ENCODE results near the gene LLPH.
"Not testable (repeated sequence)": the region's sequence is repeated elsewhere in the genome, so short reads cannot be mapped to it uniquely, and the experiment has no call there.

LLPH gene

GRCh38 chr12:66130267-66131066 lies at the start of gene LLPH:
LLPH (minus strand) TSS chr12:66130750; CDS start chr12:66129106, 1,644 bp downstream.
- peak; percentile 90 for DNase-seq (ENCODE audit: low spot score)
- TF ChIP-seq, protein P1, sequence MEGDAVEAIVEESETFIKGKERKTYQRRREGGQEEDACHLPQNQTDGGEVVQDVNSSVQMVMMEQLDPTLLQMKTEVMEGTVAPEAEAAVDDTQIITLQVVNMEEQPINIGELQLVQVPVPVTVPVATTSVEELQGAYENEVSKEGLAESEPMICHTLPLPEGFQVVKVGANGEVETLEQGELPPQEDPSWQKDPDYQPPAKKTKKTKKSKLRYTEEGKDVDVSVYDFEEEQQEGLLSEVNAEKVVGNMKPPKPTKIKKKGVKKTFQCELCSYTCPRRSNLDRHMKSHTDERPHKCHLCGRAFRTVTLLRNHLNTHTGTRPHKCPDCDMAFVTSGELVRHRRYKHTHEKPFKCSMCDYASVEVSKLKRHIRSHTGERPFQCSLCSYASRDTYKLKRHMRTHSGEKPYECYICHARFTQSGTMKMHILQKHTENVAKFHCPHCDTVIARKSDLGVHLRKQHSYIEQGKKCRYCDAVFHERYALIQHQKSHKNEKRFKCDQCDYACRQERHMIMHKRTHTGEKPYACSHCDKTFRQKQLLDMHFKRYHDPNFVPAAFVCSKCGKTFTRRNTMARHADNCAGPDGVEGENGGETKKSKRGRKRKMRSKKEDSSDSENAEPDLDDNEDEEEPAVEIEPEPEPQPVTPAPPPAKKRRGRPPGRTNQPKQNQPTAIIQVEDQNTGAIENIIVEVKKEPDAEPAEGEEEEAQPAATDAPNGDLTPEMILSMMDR (IDR thresholded peaks at IDR 0.05; ENCODE audit: extremely low read depth, missing control alignments), result no peak

DNA sequence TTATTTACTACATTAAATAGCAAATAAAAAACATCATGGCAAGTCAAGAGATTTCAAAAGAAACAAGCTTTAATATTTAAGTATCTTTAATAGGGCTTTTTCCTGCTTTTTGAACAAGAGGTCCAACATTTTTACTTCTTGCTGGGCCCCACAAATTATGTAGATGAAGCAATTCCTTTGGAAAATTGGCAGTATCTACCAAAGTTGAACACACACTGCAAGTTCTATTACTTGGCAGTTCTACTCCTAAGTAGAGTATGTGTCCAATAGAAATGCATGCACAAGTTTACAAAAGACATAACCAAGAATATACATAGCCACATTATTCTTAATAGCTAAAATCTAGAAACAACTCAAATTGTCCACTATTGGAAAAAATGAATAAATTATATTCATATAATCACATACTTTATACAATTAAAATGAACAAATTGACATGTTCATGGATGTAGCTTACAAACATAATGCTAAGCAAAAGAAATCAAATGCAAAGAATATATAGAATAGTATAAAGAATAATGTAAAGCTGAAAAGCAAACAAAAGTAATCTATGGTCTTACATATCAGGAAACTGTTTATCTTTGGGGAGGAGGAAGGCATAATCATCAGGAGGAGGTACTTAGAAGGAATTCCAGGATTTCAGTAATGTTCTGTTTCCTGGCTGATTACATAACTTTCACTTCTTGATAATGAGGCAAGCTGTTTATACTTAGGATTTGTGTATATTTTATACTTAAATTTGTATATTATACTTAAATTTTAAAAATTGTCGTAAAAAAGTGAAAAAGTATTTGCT lies 45.8 kb upstream of the LLPH start:
- DNase-seq (ENCODE audit: low spot score), result no peak
- TF ChIP-seq, protein P1 (IDR thresholded peaks at IDR 0.05; ENCODE audit: extremely low read depth, missing control alignments), result no peak

DNA sequence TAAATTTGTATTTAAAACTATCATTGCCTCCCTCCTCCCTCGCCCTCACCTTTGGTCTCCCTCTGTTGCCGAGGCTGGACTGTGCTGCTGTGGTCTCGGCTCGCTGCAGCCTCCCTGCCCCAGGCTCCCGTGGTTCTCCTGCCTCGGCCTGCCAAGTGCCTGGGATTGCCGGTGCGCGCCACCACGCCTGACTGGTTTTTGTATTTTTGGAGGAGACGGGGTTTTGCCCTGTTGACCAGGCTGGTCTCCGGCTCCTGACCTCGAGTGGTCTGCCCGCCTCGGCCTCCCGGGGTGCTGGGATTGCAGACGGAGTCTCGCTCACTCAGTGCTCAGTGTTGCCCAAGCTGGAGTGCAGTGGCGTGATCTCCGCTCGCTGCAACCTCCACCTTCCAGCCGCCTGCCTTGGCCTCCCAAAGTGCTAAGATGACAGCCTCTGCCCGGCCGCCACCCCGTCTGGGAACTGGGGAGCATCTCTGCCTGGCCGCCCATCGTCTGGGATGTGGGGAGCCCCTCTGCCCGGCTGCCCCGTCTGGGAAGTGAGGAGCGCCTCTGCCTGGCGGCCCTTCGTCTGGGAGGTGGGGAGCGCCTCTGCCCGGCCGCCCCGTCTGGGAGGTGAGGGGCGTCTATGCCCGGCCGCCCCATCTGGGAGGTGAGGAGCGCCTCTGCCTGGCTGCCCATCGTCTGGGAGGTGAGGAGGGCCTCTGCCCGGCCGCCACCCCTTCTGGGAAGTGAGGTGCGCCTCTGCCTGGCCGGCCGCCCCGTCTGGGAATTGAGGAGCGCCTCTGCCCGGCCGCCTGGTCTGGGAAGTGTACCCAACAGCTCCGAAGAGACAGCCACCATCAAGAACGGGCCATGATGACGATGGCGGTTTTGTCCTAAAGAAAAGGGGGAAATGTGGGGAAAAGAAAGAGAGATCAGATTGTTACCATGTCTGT lies 44.1 kb upstream of the LLPH start:
- not testable (repeated sequence) for DNase-seq (ENCODE audit: low spot score)

DNA sequence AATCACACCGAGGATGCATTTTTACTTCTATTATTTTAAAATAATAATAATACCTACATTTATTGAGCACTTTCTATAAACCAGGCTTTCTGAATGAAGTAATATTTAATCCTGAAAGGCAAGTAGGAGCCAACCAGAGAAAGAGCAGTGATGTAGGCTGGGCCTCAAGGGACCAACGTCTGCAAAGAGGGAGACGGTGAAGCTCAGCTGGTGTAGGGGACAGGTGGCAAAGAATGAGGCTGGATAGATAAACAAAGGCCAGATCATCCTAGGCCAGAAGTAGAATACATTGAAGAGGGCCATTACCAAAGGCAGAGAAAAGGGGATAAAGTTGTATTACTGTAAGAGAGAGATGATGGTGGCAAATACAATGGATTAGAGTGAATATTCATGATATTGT lies 40.1 kb upstream of the LLPH start:
- no peak for DNase-seq (ENCODE audit: low spot score)
- TF ChIP-seq, protein P1 (IDR thresholded peaks at IDR 0.05; ENCODE audit: extremely low read depth, missing control alignments), result no peak

- TF ChIP-seq, protein P1 (IDR thresholded peaks at IDR 0.05; ENCODE audit: extremely low read depth, missing control alignments), result peak; percentile 34
- peak; percentile 88 for DNase-seq (ENCODE audit: low spot score)
These were observed 38.9 kb upstream of the LLPH start, which contains the start of gene TMBIM4 for GRCh38 chr12:66169221-66170170. TMBIM4 (minus strand) TSS chr12:66169996; CDS start chr12:66169951, 45 bp downstream.

GRCh38 chr12:66168410-66168809 lies 37.9 kb upstream of the LLPH start:
- TF ChIP-seq, protein P1 (IDR thresholded peaks at IDR 0.05; ENCODE audit: extremely low read depth, missing control alignments), result no peak

More at GRCh38 chr12:66168410-66168809, 37.9 kb upstream of the LLPH start:
- no peak for DNase-seq (ENCODE audit: low spot score)
